SK-N-SH (cell line): Measurements from ENCODE around the gene FBXO17. TPM values are rescaled to one million over a fixed set of nuclear protein-coding genes. Genes with fewer than 3 reads are reported as not detected.

Experiments used
- CTCF ChIA-PET: fragments of 300-600, 350-600 bp; formaldehyde crosslinking; extraction: SDS; loops from one replicate; lab custom pipeline; 2021; lab: Yijun Ruan, JAX
- POLR2A ChIA-PET: fragments of 350-600 bp; sonication (Branson Sonifier 250); formaldehyde crosslinking; extraction: SDS; loops from one replicate; lab custom pipeline; 2020; ENCODE audit warnings: antibody characterized with exemption, inconsistent platforms; lab: Yijun Ruan, JAX
- DNase-seq: peaks from one replicate; pipeline ENCODE4 v3.0.0; 2012
- H2AFZ ChIP-seq: fragments of 200-600 bp; sonication (generic); 2 replicates; pipeline ENCODE4 v1.8.1; 2016; ENCODE audit warnings: antibody characterized with exemption, mild to moderate bottlenecking, low read depth
- H3F3A ChIP-seq: fragments of 200-600 bp; sonication (generic); replicated peaks from 2 replicates; pipeline ENCODE3; 2016; ENCODE audit warnings: antibody characterized with exemption, mild to moderate bottlenecking; ENCODE audit not compliant: insufficient read depth
- H3K27ac ChIP-seq, 2 experiments: fragments of 200-500 bp in 1 of 2; fragments of 200-600 bp in 1 of 2; sonication (Bioruptor generic) in 1 of 2; sonication (generic), shearing (Covaris generic) in 1 of 2; 2 replicates each; pipeline versions ENCODE4 v1.5.1 to v1.6.1; 2014 to 2016; ENCODE audit warnings: low read depth in 2 of 2, inconsistent platforms in 1 of 2, low read length in 1 of 2, mild to moderate bottlenecking in 1 of 2, mixed read lengths in 1 of 2
- H3K27me3 ChIP-seq: fragments of 200-600 bp; sonication (generic), shearing (Covaris generic); 2 replicates; pipeline ENCODE4 v1.6.1; 2016; ENCODE audit warnings: mixed run types; ENCODE audit not compliant: insufficient read depth
- H3K36me3 ChIP-seq, 2 experiments: fragments of 200-500 bp in 1 of 2; fragments of 200-600 bp in 1 of 2; sonication (Bioruptor generic) in 1 of 2; sonication (generic) in 1 of 2; replicated peaks in 1 of 2; 2 replicates each; pipeline versions ENCODE3 to v1.5.1; 2014 to 2016; ENCODE audit warnings: low read length in 1 of 2, mild to moderate bottlenecking in 1 of 2; ENCODE audit not compliant: insufficient read depth in 2 of 2, control insufficient read depth in 1 of 2
- H3K4me1 ChIP-seq, 2 experiments: fragments of 200-500 bp in 1 of 2; fragments of 200-600 bp in 1 of 2; sonication (Bioruptor generic) in 1 of 2; sonication (generic), shearing (Covaris generic) in 1 of 2; 2 replicates each; pipeline versions ENCODE4 v1.5.1 to v1.6.1; 2014 to 2016; ENCODE audit warnings: low read depth in 1 of 2, low read length in 1 of 2, mixed run types in 1 of 2; ENCODE audit not compliant: insufficient read depth in 2 of 2, control insufficient read depth in 1 of 2
- H3K4me2 ChIP-seq: fragments of 200-600 bp; sonication (generic), shearing (Covaris generic); 2 replicates; pipeline ENCODE4 v1.6.1; 2017; ENCODE audit warnings: mixed run types
- H3K4me3 ChIP-seq, 2 experiments: fragments of 200-500 bp in 1 of 2; fragments of 200-600 bp in 1 of 2; sonication (Bioruptor generic) in 1 of 2; sonication (generic), shearing (Covaris generic) in 1 of 2; 2 replicates each; pipeline versions ENCODE4 v1.5.1 to v1.8.1; 2014 to 2016; ENCODE audit warnings: low read depth in 2 of 2, inconsistent platforms in 1 of 2, low read length in 1 of 2, mild to moderate bottlenecking in 1 of 2, mixed read lengths in 1 of 2, moderate library complexity in 1 of 2
- H3K79me2 ChIP-seq: fragments of 200-600 bp; sonication (generic); 2 replicates; pipeline ENCODE4 v1.8.1; 2017; ENCODE audit warnings: mild to moderate bottlenecking; ENCODE audit not compliant: insufficient read depth
- H3K9ac ChIP-seq: fragments of 200-600 bp; sonication (generic); 2 replicates; pipeline ENCODE4 v1.6.1; 2017; ENCODE audit warnings: mixed run types
- H3K9me2 ChIP-seq: fragments of 200-600 bp; sonication (generic); 2 replicates; pipeline ENCODE4 v1.6.1; 2017; ENCODE audit warnings: mixed run types
- H3K9me3 ChIP-seq: fragments of 200-600 bp; sonication (generic); 2 replicates; pipeline ENCODE4 v1.6.1; 2017; ENCODE audit warnings: mixed run types, mild to moderate bottlenecking, moderate library complexity
- H4K20me1 ChIP-seq: fragments of 200-600 bp; sonication (generic); 2 replicates; pipeline ENCODE4 v1.6.1; 2017; ENCODE audit warnings: mild to moderate bottlenecking, mixed run types; ENCODE audit not compliant: insufficient read depth
- CHD2 ChIP-seq: fragments of 150-350 bp; IDR thresholded peaks from 2 replicates; pipeline ENCODE4 v1.6.1; 2018; ENCODE audit warnings: low read length; ENCODE audit not compliant: partially characterized antibody
- CTCF ChIP-seq: fragments of 200-600 bp; sonication (generic); IDR thresholded peaks from 2 replicates; pipeline ENCODE4 v1.6.1; 2017; ENCODE audit warnings: antibody characterized with exemption, mild to moderate bottlenecking, moderate library complexity
- EP300 ChIP-seq, 2 experiments: IDR thresholded peaks; 2 replicates each; pipeline versions ENCODE4 v1.4.0 to v1.6.1; 2012; ENCODE audit warnings: borderline replicate concordance in 1 of 2, low read depth in 1 of 2, low read length in 1 of 2
- EZH2phosphoT487 ChIP-seq: fragments of 200-600 bp; sonication (generic); IDR thresholded peaks from 2 replicates; pipeline ENCODE4 v1.6.1; 2017; ENCODE audit warnings: low read depth, mixed run types, mild to moderate bottlenecking, antibody characterized with exemption, moderate library complexity, borderline replicate concordance
- FOSL2 ChIP-seq: IDR thresholded peaks from 2 replicates; pipeline ENCODE4 v1.4.0; 2012; ENCODE audit warnings: low read depth, mild to moderate bottlenecking, moderate library complexity, borderline replicate concordance
- FOXJ3 ChIP-seq: sonication (generic); formaldehyde crosslinking; IDR thresholded peaks from 2 replicates; pipeline ENCODE4 v1.5.1; 2020; ENCODE audit warnings: mild to moderate bottlenecking, missing genetic modification reagents
- FOXM1 ChIP-seq: IDR thresholded peaks from 2 replicates; pipeline ENCODE4 v1.4.0; 2012; ENCODE audit warnings: low read depth, mild to moderate bottlenecking
- JUND ChIP-seq: IDR thresholded peaks from 2 replicates; pipeline ENCODE4 v1.4.0; 2012
- MAX ChIP-seq: IDR thresholded peaks from 2 replicates; pipeline ENCODE4 v1.4.0; 2012; ENCODE audit warnings: low read depth
- MXI1 ChIP-seq: IDR thresholded peaks from 2 replicates; pipeline ENCODE4 v1.6.1; 2012; ENCODE audit warnings: mild to moderate bottlenecking, low read depth, low read length, improper control_type of control experiment
- NFIC ChIP-seq: IDR thresholded peaks from 2 replicates; pipeline ENCODE4 v1.4.0; 2012; ENCODE audit warnings: borderline replicate concordance
- PBX3 ChIP-seq: IDR thresholded peaks from 2 replicates; pipeline ENCODE4; 2012
- POLR2AphosphoS5 ChIP-seq: IDR thresholded peaks from 2 replicates; pipeline ENCODE4 v1.6.1; 2012; ENCODE audit warnings: low read depth, low read length
- RAD21 ChIP-seq: IDR thresholded peaks from 2 replicates; pipeline ENCODE4 v1.6.1; 2012; ENCODE audit warnings: mild to moderate bottlenecking, low read length
- RXRA ChIP-seq: IDR thresholded peaks from 2 replicates; pipeline ENCODE4 v1.4.0; 2012; ENCODE audit warnings: low read depth, mild to moderate bottlenecking, borderline replicate concordance
- SIN3A ChIP-seq: IDR thresholded peaks from 2 replicates; pipeline ENCODE4 v1.6.1; 2012; ENCODE audit warnings: low read depth, mild to moderate bottlenecking, low read length, moderate library complexity, borderline replicate concordance
- SMC3 ChIP-seq: IDR thresholded peaks from 2 replicates; pipeline ENCODE4 v1.6.1; 2012; ENCODE audit warnings: low read depth, low read length, improper control_type of control experiment
- TEAD4 ChIP-seq: IDR thresholded peaks from 2 replicates; pipeline ENCODE4 v1.4.0; 2012; ENCODE audit warnings: mild to moderate bottlenecking, borderline replicate concordance; ENCODE audit not compliant: insufficient read depth
- USF2 ChIP-seq: fragments of 150-350 bp; IDR thresholded peaks from 2 replicates; pipeline ENCODE4 v1.6.1; 2017; ENCODE audit warnings: antibody characterized with exemption, low read length, low read depth, borderline replicate concordance
- YY1 ChIP-seq: IDR thresholded peaks from 2 replicates; pipeline ENCODE4 v1.4.0; 2012; ENCODE audit warnings: low read depth, mild to moderate bottlenecking
- ZBTB33 ChIP-seq: IDR thresholded peaks from 2 replicates; pipeline ENCODE4 v1.4.0; 2012; ENCODE audit warnings: low read depth, borderline replicate concordance
- WGBS: methylation state at CpG from one replicate; pipeline ENCODE4 v1.1.6; 2017; ENCODE audit warnings: low lambda C conversion rate; 5-methylcytosine and 5-hydroxymethylcytosine counted together
- polyA plus RNA-seq, 3 experiments: library from polyadenylated mRNA; depleted of rRNA; stranded (reverse); fragments of >200 nt; gene quantifications; 2 replicates each; pipeline ENCODE4 v1.2.3, GENCODE V29; 2012

The FBXO17 gene
- polyA plus RNA-seq, 1 of the 3 experiments (the other 2 are of a cell fraction), result 40.7 TPM

- TF ChIP-seq USF2, result no peak
- no peak for TF ChIP-seq SIN3A
- TF ChIP-seq RAD21, result no peak
- TF ChIP-seq SMC3, result no peak
- no peak for TF ChIP-seq CHD2
- TF ChIP-seq POLR2AphosphoS5, result peak; percentile 49; the same call in 1 of the 2 replicates
- no peak for TF ChIP-seq ZBTB33
- no peak for TF ChIP-seq TEAD4
These were observed 17.7 kb upstream of the FBXO17 start (continued) for GRCh38 chr19:38993271-38993670.

- CTCF ChIA-PET, result interaction anchor here (1.5 to 3.6 kb wide), 2 partner anchors 15 to 29 kb away, joined by 3 to 21 read pairs; partner anchors contain the start of gene FBXO17
- Histone ChIP-seq H3K27ac (no peak overlapping the region), H3K9me2 (no peaks in the 10 kb centered on the region), H3K36me3 (no peaks in the 10 kb centered on the region), H3K4me3 (no peak overlapping the region), H3K9ac (no peak overlapping the region), H3F3A (peaks cover 17% of the 10 kb centered on the region), H3K27me3 (no peaks in the 10 kb centered on the region), H3K4me2 (peak overlapping the region; percentile 17; the same call in 1 of the 2 replicates), H3K79me2 (no peaks in the 10 kb centered on the region), H3K9me3 (no peaks in the 10 kb centered on the region), H3K4me1 (peaks cover 4 to 16% of the 10 kb centered on the region in 2 experiments; a peak in 2 of 4 replicates), H2AFZ (0 out of 2 replicates have a peak overlapping the region, but pooled peaks have one; percentile 11), H4K20me1 (no peaks in the 10 kb centered on the region)
- POLR2A ChIA-PET, result no interaction called here
- DNase-seq, result no peak
- 61% methylated on average over 13 of the region's 13 CpGs for WGBS
- TF ChIP-seq JUND, result no peak
- TF ChIP-seq YY1, result no peak
- TF ChIP-seq NFIC, result peak; percentile 88
- no peak for TF ChIP-seq FOXM1
- no peak for TF ChIP-seq MXI1
- TF ChIP-seq SIN3A, result no peak
- TF ChIP-seq ZBTB33, result no peak
- no peak for TF ChIP-seq EZH2phosphoT487
- TF ChIP-seq POLR2AphosphoS5, result no peak
- TF ChIP-seq MAX, result 0 out of 2 replicates have a peak, but pooled peaks have one; percentile 47
- TF ChIP-seq FOSL2, result peak; percentile 24; the same call in 1 of the 2 replicates
- peak; percentile 35; the same call in 1 of the 2 replicates for TF ChIP-seq PBX3
- no peak for TF ChIP-seq CTCF
- TF ChIP-seq RXRA, result peak; percentile 48; the same call in 1 of the 2 replicates
- TF ChIP-seq EP300 (IDR thresholded peaks at IDR 0.05; ENCODE audit: borderline replicate concordance in 1 of 2, low read depth in 1 of 2, low read length in 1 of 2), result no peak
- 0 out of 2 replicates have a peak, but pooled peaks have one; percentile 45 for TF ChIP-seq TEAD4
- no peak for TF ChIP-seq CHD2
- TF ChIP-seq FOXJ3, result no peak
These were observed 15.6 kb upstream of the FBXO17 start for GRCh38 chr19:38990949-38991697.
